Coronary artery (tissue), 2 donors: ENCODE data around the gene CHST3.

ENCODE experiments used
- DNase-seq: peaks from one replicate; pipeline ENCODE4 v3.0.0-alpha.2; 2017; ENCODE audit warnings: low spot score
- H3K27ac ChIP-seq, 2 donors: fragments of 200-600 bp; sonication (generic); one replicate each; pipeline ENCODE4 v1.5.1; 2016 to 2019
- H3K4me3 ChIP-seq: fragments of 200-600 bp; sonication (generic); 2 replicates; pipeline ENCODE4 v1.5.1; 2016; ENCODE audit warnings: mild to moderate bottlenecking, moderate library complexity
- TF ChIP-seq, protein P1 (sequence below): fragments of 200-600 bp; sonication (generic); IDR thresholded peaks from one replicate; pipeline ENCODE4 v1.5.1; 2019; ENCODE audit warnings: antibody characterized with exemption

Gene CHST3

DNA sequence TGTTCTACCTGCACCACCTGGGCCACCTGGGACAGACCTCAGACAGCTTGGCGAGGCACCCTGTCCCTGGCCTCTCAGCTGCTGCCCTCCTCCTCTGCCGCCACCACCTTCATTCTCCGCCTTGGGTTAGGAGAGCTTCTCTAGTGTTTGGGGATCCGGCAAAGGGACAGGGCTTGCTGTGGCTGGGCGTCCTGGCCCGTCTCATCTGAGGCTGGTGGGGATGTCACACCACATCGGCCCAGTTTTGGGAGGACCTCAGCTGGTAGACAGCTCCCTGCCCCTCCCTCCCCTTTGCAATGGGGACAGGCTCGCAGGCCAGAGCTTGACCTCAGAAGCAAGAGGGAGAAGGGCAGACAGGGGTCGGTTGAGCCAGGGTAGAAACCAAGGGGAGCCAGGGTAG lies 97.7 kb downstream of the CHST3 start:
- Histone ChIP-seq H3K4me3 (no peak overlapping the region), H3K27ac (no peak overlapping the region)
- TF ChIP-seq, protein P1, sequence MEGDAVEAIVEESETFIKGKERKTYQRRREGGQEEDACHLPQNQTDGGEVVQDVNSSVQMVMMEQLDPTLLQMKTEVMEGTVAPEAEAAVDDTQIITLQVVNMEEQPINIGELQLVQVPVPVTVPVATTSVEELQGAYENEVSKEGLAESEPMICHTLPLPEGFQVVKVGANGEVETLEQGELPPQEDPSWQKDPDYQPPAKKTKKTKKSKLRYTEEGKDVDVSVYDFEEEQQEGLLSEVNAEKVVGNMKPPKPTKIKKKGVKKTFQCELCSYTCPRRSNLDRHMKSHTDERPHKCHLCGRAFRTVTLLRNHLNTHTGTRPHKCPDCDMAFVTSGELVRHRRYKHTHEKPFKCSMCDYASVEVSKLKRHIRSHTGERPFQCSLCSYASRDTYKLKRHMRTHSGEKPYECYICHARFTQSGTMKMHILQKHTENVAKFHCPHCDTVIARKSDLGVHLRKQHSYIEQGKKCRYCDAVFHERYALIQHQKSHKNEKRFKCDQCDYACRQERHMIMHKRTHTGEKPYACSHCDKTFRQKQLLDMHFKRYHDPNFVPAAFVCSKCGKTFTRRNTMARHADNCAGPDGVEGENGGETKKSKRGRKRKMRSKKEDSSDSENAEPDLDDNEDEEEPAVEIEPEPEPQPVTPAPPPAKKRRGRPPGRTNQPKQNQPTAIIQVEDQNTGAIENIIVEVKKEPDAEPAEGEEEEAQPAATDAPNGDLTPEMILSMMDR = no peak
- no peak for DNase-seq

DNA sequence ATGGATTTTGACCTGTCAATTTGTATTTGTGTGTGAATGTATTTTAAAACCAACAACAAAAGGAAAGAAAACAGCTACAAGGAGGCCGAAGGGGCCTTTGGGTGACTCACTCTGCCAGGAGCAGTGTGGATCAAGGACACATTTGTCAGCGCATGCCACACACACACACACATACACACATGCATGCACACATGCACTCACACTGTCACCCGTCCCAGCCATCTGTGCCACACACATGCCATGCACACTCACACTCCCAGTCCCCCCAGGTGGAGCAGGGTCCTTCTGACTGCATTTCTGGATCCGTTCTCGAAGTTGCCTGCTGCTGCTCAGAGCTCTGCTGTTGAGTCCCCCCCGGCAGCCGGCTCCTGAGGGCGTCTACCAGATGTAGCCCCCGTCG lies 98.2 kb downstream of the CHST3 start:
- DNase-seq = no peak
- no peak overlapping the region for H3K27ac ChIP-seq
- H3K4me3 ChIP-seq = no peak overlapping the region
- TF ChIP-seq, protein P1 = no peak
